ENCODE measurements around the gene CKMT1B.
"Not testable (repeated sequence)": the region's sequence is repeated elsewhere in the genome, so short reads cannot be mapped to it uniquely, and the experiment has no call there.

Gene CKMT1B

DNA sequence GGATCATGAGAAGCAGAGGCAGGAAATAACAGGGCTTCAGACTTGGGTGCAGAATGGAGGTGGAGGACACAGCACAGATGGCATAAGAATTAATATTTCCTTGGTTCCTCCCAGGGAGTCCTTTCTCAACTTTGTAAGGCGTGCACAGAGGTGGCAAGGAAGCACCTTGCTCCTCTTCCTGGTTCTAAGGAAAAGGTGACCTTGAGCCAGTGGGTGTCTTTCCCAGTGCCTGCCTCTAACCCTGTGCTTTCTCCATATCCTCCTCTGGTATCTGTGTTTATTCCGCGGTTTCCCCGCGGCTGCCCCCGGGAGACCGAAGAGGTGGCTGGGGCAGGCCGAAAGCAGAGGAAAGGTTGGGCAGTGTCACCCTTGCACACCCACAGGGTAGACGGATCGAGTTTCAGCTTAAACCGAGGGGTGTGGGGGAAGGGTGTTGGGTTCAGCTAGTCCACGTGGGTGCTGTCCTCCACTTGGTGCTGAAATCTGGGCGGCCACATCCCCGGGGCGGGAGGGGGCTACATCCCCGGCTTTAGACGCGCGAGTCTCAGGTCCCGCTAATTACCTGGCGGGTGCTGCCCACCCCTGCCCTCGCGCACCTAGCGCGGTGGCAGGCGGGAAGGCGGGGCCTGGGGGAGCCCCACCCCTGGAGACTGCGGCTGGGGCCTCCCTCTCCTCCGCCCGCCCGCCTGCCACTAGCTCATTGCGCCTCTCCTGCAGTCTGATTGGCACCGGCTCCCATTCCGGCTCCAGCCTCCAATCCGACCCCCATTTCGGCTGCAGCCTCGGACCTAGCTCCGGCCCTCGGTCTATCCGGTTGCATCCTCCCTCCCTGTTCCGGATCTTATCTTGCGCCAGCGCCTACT lies at the start of gene CKMT1B:
TSS of gene CKMT1B (plus strand) at position 700 of the 863 bp plus-strand sequence. CDS start 192 bp downstream, outside the sequence.
- not testable (repeated sequence) for DNase-seq

DNA sequence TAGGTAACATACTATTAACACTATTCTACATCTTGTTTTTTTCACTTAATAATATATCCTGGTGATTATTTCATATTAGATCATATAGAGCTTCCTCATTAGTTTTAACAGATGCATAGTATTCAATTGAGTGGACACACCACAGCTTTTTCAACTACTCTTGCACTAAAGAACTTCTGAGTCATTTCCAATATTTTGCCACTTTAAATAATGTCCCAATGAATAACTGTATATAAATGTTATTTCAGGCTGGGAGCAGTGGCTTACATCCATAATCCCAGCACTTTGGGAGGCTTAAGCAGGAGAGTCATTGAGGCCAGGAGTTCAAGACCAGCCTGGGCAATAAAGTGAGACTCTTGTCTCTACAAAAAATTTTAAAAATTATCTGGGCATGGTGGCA lies 49.6 kb upstream of the CKMT1B start:
- no peak for DNase-seq

- no peak for DNase-seq
Measured at GRCh38 chr15:43545426-43545825, 48.4 kb upstream of the CKMT1B start.

- no peak for DNase-seq
Measured at GRCh38 chr15:43547539-43547938, 46.3 kb upstream of the CKMT1B start.

DNA sequence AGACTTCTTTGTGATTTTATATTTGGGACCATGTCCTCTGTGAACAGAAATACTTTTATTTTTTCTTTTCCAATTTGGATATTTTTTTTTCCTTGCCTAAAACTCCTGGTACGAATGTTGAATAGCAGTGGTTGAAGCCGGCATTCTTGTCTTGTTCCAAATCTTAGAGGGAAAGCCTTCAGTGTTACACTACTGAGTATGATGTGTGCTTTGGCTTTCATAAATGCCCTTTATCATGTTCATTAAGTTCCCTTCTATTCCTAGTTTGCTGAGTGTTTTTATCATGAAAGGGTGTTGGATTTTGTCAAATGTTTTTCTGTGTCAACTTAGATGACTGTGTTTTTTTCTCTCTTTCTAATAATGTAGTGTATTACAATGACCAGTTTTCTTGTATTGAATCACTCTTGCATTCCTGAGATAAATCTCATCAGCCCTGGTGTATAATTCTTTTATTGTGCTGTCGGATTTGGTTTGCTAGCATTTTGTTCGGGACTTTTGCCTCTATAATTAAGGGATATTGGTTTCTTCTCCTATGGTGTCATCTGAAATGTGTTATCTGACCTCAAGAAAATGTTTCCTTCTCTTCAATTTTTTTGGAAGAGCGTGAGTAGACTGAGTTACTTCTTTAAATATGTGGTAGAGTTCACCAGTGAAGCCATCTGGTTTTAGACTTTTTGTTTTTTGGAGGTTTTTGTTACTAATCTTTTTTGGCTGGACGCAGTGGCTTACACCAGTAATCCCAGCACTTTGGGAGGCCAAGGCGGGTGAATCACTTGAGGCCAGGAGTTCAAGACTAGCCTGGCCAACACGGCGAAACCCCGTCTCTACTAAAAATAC lies 43.1 kb upstream of the CKMT1B start:
- no peak for DNase-seq

DNA sequence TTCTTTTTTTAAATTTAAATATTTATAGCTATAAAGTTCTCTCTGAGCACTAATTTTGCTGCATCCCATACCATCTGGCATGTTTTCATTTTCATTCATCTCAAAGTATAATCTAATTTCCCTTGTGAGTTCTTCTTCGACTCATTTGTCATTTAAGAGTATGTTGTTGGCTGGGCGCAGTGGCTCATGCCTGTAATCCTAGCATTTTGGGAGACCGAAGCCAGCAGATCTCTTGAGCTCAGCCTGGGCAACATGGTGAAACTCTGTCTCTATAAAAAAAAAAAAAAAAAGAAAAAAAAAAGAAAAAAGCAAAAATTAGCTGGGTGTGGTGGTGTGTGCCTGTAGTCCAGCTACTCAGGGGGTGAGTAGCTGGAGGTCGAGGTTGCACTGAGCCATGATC lies 41.6 kb upstream of the CKMT1B start:
- DNase-seq: no peak

GRCh38 chr15:43552986-43553385 lies 40.8 kb upstream of the CKMT1B start:
- no peak for DNase-seq

DNA sequence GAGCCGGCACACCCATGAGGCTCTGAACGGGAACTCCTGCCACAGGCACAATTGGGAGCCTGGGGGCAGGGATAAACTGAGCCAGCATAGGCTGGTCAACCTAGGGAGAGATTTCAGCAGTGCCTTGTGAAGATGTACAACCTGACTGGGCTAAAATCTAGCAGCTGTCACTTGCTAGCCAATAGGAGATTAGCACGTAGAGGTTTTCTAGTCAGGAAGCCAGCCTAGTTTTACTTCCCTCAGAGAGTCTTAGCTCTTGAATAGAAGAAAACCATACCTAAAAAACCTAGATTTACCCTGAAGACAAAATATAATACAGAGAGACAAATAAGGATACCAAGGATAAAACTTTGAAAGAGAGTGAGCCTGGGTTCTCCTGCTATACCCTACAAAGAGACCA lies 31.1 kb upstream of the CKMT1B start:
- not testable (repeated sequence) for DNase-seq

GRCh38 chr15:43563793-43564192 lies 30.0 kb upstream of the CKMT1B start:
- DNase-seq: not testable (repeated sequence)

DNA sequence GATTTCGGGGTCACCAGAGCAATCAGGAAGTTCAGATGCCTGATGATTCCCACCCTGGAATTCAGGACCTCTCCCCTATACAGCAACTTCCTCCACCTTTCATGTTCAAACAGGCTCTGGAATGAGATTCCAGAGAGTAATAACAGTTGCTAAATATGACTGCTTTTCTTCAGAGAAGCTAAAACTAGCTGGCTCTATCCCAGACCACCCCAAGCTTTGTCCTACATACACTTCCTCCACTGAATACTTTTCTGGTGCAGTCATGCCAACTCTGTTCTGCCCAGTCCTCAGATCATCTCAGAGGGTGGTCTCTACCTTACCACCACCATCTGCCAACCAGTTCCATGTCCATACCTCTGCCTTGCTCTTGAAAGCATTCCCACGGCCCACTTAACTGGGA lies 27.2 kb upstream of the CKMT1B start:
- not testable (repeated sequence) for DNase-seq

DNA sequence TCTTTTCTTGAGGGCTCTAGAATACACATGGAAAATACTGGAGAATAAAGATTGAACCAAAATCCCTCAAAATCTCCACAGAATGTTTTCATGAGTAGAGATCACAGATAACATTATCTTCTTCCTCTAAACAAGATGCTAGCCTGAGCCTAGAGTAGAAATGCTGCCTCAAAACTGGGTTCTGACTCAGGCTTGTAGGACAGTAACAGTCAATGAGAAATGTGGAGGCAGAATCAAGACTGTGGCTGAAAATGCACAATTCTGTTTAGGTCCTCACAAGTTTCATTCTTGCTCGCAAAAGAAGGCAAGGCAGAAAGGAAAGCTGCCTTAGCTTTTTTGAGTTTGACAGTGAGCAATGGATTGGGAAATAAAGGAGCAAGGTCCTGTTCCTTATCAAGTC lies 19.2 kb upstream of the CKMT1B start:
- DNase-seq: not testable (repeated sequence)

- not testable (repeated sequence) for DNase-seq
Measured at GRCh38 chr15:43589778-43590466, 3.9 kb upstream of the CKMT1B start, which contains the start of gene PPIP5K1. PPIP5K1 (minus strand) TSS chr15:43590208; CDS start chr15:43584504, 5,704 bp downstream.

DNA sequence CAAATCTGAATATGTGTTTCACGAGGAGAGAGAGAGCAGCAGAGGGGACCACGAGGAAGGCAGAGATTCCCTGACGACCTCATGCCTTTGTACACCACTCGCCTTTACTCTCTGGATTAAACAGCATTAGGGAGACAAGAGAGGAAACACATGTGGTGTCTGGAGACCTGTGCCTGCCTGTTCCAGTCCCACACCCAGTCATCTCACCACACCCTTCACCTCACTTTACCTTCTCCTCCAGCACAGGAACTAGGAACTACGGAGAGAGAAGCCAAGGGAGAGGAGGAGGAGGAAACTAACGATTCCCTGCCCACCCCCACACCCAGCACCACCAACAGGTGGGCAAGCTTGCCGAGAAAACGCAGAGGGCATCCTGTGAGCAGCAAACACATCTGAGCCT lies 986 bp upstream of the CKMT1B start:
- DNase-seq: not testable (repeated sequence)

DNA sequence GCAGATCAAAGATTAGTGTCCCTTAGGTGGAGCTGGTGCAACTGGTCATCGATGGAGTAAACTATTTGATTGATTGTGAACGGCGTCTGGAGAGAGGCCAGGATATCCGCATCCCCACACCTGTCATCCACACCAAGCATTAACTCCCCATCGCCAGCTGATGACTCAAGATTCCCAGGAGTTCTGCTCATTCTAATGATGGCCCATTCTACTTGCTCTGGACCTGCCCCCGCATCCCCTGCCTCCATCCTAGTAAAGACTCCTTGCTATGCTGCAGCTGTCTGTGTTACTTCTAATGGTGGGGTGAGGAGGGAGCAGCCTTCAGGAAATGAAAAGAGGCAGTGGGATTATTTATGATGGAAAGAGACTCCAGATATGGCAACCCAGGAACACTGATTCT lies 5.3 kb downstream of the CKMT1B start:
- DNase-seq: not testable (repeated sequence)

- DNase-seq: not testable (repeated sequence)
Measured at GRCh38 chr15:43600200-43600599, 6.4 kb downstream of the CKMT1B start.

- DNase-seq: not testable (repeated sequence)
Measured at GRCh38 chr15:43602233-43602632, 8.4 kb downstream of the CKMT1B start.

- DNase-seq: not testable (repeated sequence)
Measured at GRCh38 chr15:43617750-43618149, 23.9 kb downstream of the CKMT1B start.

GRCh38 chr15:43618700-43619099 lies 24.9 kb downstream of the CKMT1B start, which contains the start of gene STRC:
STRC (minus strand) TSS chr15:43618800; CDS start chr15:43618722, 78 bp downstream.
- DNase-seq: not testable (repeated sequence)

- not testable (repeated sequence) for DNase-seq
Measured at GRCh38 chr15:43622068-43622799, 28.4 kb downstream of the CKMT1B start.

DNA sequence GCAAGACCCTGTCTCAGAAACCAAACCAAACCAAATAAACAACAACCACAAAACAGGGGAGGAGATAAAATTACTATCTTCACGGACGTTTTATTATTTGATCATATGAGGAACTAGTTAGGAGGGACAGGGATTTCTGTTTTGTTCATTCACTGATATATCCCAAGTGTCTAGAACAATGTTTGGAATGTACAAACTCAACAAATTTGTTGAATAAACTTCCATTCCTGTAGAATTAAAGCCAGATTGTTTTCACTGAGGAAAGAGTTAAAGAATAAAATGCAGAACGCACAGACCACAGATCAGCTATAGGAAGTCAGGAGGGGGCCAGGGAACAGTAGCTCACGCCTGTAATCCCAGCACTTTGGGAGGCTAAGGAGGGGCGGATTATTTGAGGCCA lies 31.3 kb downstream of the CKMT1B start:
- no peak for DNase-seq

DNA sequence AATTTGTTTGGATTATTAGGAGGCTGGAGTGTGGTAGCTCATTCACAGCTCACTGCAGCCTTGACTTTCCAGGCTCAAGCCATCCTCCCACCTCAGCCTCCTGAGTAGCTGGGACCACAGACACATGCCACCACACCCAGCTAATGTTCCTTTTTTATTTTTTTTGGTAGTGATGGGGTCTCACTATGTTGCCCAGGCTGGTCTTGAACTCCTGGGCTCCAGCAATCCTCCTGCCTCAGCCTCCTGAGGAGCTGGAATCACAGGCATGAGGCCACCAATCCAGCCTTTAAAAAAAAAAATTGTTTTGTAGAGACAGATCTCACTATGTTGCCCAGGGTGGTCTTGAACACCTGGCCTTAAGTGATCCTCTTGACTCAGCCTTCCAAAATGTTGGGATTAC lies 33.1 kb downstream of the CKMT1B start:
- DNase-seq: not testable (repeated sequence)

Data from activated CD4-positive, alpha-beta T cell treated with anti-CD3 and anti-CD28 coated beads for 48 hours (primary cell).